CD4-positive, alpha-beta T cell treated with Interleukin-10 for 1 hour (primary cell): ENCODE results near the gene PRM3.
"Not testable (repeated sequence)": the region's sequence is repeated elsewhere in the genome, so short reads cannot be mapped to it uniquely, and the experiment has no call there.

Experiments used
- DNase-seq: peaks from one replicate; pipeline ENCODE4 v3.0.0-alpha.2; 2020

The PRM3 gene

GRCh38 chr16:11303405-11304138 lies 30.1 kb upstream of the PRM3 start:
- DNase-seq: no peak

GRCh38 chr16:11302977-11303376 lies 29.5 kb upstream of the PRM3 start:
- no peak for DNase-seq

GRCh38 chr16:11301645-11302501 lies 28.4 kb upstream of the PRM3 start:
- DNase-seq: no peak

GRCh38 chr16:11300560-11300892 lies 27.1 kb upstream of the PRM3 start:
- no peak for DNase-seq

- no peak for DNase-seq
Measured at GRCh38 chr16:11299865-11300559, 26.6 kb upstream of the PRM3 start.

GRCh38 chr16:11298950-11299547 lies 25.6 kb upstream of the PRM3 start:
- DNase-seq: not testable (repeated sequence)

GRCh38 chr16:11298143-11298900 lies 24.9 kb upstream of the PRM3 start:
- DNase-seq: no peak

- DNase-seq: peak; percentile 68
Measured at GRCh38 chr16:11297492-11298142, 24.2 kb upstream of the PRM3 start.

- DNase-seq: no peak
Measured at GRCh38 chr16:11296706-11297491, 23.5 kb upstream of the PRM3 start.

- DNase-seq: no peak
Measured at GRCh38 chr16:11296351-11296705, 22.9 kb upstream of the PRM3 start.

GRCh38 chr16:11295672-11296071 lies 22.2 kb upstream of the PRM3 start:
- DNase-seq: no peak

- no peak for DNase-seq
Measured at GRCh38 chr16:11292076-11292748, 18.8 kb upstream of the PRM3 start.

- no peak for DNase-seq
Measured at GRCh38 chr16:11291091-11291703, 17.8 kb upstream of the PRM3 start.

GRCh38 chr16:11290102-11290893 lies 16.9 kb upstream of the PRM3 start:
- DNase-seq: no peak

- not testable (repeated sequence) for DNase-seq
Measured at GRCh38 chr16:11289696-11290095, 16.3 kb upstream of the PRM3 start.

GRCh38 chr16:11289202-11289601 lies 15.8 kb upstream of the PRM3 start:
- DNase-seq: no peak

- no peak for DNase-seq
Measured at GRCh38 chr16:11285842-11286241, 12.4 kb upstream of the PRM3 start.

GRCh38 chr16:11283820-11284248 lies 10.4 kb upstream of the PRM3 start:
- DNase-seq: no peak
